GM18508 (cell line): ENCODE results near the gene CTNNA1.
"Not testable (repeated sequence)": the region's sequence is repeated elsewhere in the genome, so short reads cannot be mapped to it uniquely, and the experiment has no call there.

ENCODE experiments used
- ATAC-seq: cut with Tn5 transposase; IDR thresholded peaks from one replicate; pipeline ENCODE4 v1.9.1; 2021; ENCODE audit warnings: moderate number of reproducible peaks; ENCODE audit not compliant: insufficient read depth, unreplicated experiment

CTNNA1 gene

GRCh38 chr5:138755084-138755748, 2.0 kb downstream of the CTNNA1 start:
- ATAC-seq: no peak

GRCh38 chr5:138757061-138757776, 4.0 kb downstream of the CTNNA1 start:
- no peak for ATAC-seq

GRCh38 chr5:138760448-138761110, 7.4 kb downstream of the CTNNA1 start:
- no peak for ATAC-seq

GRCh38 chr5:138761115-138761514, 7.9 kb downstream of the CTNNA1 start:
- not testable (repeated sequence) for ATAC-seq

GRCh38 chr5:138761670-138762069, 8.4 kb downstream of the CTNNA1 start:
- not testable (repeated sequence) for ATAC-seq

- no peak for ATAC-seq
Measured at GRCh38 chr5:138762110-138762509, 8.9 kb downstream of the CTNNA1 start.

GRCh38 chr5:138763037-138763778, 10.0 kb downstream of the CTNNA1 start:
- no peak for ATAC-seq

GRCh38 chr5:138770291-138770690, 17.1 kb downstream of the CTNNA1 start:
- no peak for ATAC-seq

GRCh38 chr5:138770977-138771376, 17.8 kb downstream of the CTNNA1 start:
- ATAC-seq: no peak

- ATAC-seq: no peak
Measured at GRCh38 chr5:138772986-138773594, 19.9 kb downstream of the CTNNA1 start.

- ATAC-seq: not testable (repeated sequence)
Measured at GRCh38 chr5:138773624-138774023, 20.4 kb downstream of the CTNNA1 start.

- ATAC-seq: no peak
Measured at GRCh38 chr5:138775034-138775433, 21.8 kb downstream of the CTNNA1 start.

GRCh38 chr5:138778234-138778633, 25.0 kb downstream of the CTNNA1 start:
- no peak for ATAC-seq

GRCh38 chr5:138783976-138784375, 30.8 kb downstream of the CTNNA1 start:
- no peak for ATAC-seq

- no peak for ATAC-seq
Measured at GRCh38 chr5:138784590-138784989, 31.4 kb downstream of the CTNNA1 start.

GRCh38 chr5:138789771-138790242, 36.6 kb downstream of the CTNNA1 start:
- ATAC-seq: no peak

- ATAC-seq: no peak
Measured at GRCh38 chr5:138790684-138791083, 37.5 kb downstream of the CTNNA1 start.

GRCh38 chr5:138792195-138792790, 39.1 kb downstream of the CTNNA1 start:
- ATAC-seq: no peak

GRCh38 chr5:138793575-138793974, 40.4 kb downstream of the CTNNA1 start:
- ATAC-seq: no peak

GRCh38 chr5:138803285-138803684, 50.1 kb downstream of the CTNNA1 start:
- ATAC-seq: no peak
